A549 (cell line): ENCODE data around the gene TGIF1. TPM values are rescaled to one million over a fixed set of nuclear protein-coding genes. Genes with fewer than 3 reads are reported as not detected.
A peak's percentile ranks its signal among the peaks of the same experiment; 100 is the strongest.

Experiments
- ATAC-seq, 2 experiments: fragments of 200-7000 bp in 1 of 2; fragments of >200 bp in 1 of 2; cut with Nextera tagmentation in 1 of 2; cut with Tn5 transposase in 1 of 2; 3 replicates each; pipeline versions ENCODE4 v1.8.0 to v1.9.1; 2018 to 2020; ENCODE audit warnings: mild to moderate bottlenecking in 1 of 2, moderate library complexity in 1 of 2
- CTCF ChIA-PET: fragments of 300-600 bp; sonication (Branson Sonifier 250); formaldehyde crosslinking; extraction: SDS; loops from one replicate; lab custom pipeline; 2021; ENCODE audit warnings: antibody characterized with exemption, inconsistent platforms; lab: Yijun Ruan, JAX
- POLR2A ChIA-PET: fragments of 350-600 bp; formaldehyde crosslinking; extraction: SDS; loops from one replicate; lab custom pipeline; 2021; ENCODE audit warnings: antibody characterized with exemption, inconsistent platforms; lab: Yijun Ruan, JAX
- DNase-seq, 2 experiments: peaks; one replicate each; pipeline versions ENCODE4 v3.0.0 to v3.0.0-alpha.2; 2011 to 2016; ENCODE audit warnings: low read depth in 1 of 2, low spot score in 1 of 2
- FAIRE-seq: peaks from 2 replicates; lab custom pipeline; 2011; peaks lifted over from hg19 to GRCh38; lab: Jason Lieb, UNC
- H3K27ac ChIP-seq, 2 experiments: fragments of >200 bp; sonication (Bioruptor Twin); formaldehyde crosslinking; 3 replicates each; pipeline ENCODE4 v1.5.1; 2016 to 2017
- H3K4me1 ChIP-seq: fragments of >200 bp; sonication (Bioruptor Twin); formaldehyde crosslinking; 3 replicates; pipeline ENCODE4 v1.6.1; 2016
- H3K4me2 ChIP-seq: fragments of >200 bp; sonication (Bioruptor Twin); formaldehyde crosslinking; 3 replicates; pipeline ENCODE4 v1.6.1; 2016
- H3K4me3 ChIP-seq: fragments of >200 bp; sonication (Bioruptor Twin); formaldehyde crosslinking; 3 replicates; pipeline ENCODE4 v1.5.1; 2016
- H3K9me3 ChIP-seq: fragments of >200 bp; sonication (Bioruptor Twin); formaldehyde crosslinking; 3 replicates; pipeline ENCODE4 v1.6.1; 2016
- CHD2 ChIP-seq: fragments of 150-350 bp; IDR thresholded peaks from 2 replicates; pipeline ENCODE4 v1.6.1; 2014; ENCODE audit warnings: low read length; ENCODE audit not compliant: partially characterized antibody
- ELK1 ChIP-seq: fragments of 150-350 bp; IDR thresholded peaks from 2 replicates; pipeline ENCODE4 v1.6.1; 2014; ENCODE audit warnings: low read depth, mild to moderate bottlenecking, low read length
- EP300 ChIP-seq, 2 experiments: fragments of >200 bp; sonication (Bioruptor Twin); formaldehyde crosslinking; IDR thresholded peaks; 2 replicates in 1 of 2; 3 replicates in 1 of 2; pipeline ENCODE4 v1.6.1; 2016 to 2017
- ESRRA ChIP-seq: fragments of 150-350 bp; IDR thresholded peaks from 2 replicates; pipeline ENCODE4 v1.6.1; 2014; ENCODE audit warnings: mild to moderate bottlenecking, low read length, borderline replicate concordance
- HEYL ChIP-seq: fragments of 250-450 bp; sonication (Bioruptor Pico); IDR thresholded peaks from 2 replicates; pipeline ENCODE4 v1.8.0; 2021; ENCODE audit warnings: mild to moderate bottlenecking, moderate library complexity
- HOXA7 ChIP-seq: fragments of 250-450 bp; sonication (Bioruptor Pico); IDR thresholded peaks from 2 replicates; pipeline ENCODE4 v1.5.0; 2020; ENCODE audit warnings: mild to moderate bottlenecking, moderate library complexity
- HOXB5 ChIP-seq: fragments of 250-450 bp; sonication (Bioruptor Pico); IDR thresholded peaks from 2 replicates; pipeline ENCODE4 v1.5.0; 2020; ENCODE audit warnings: mild to moderate bottlenecking, moderate library complexity
- JUN ChIP-seq, 2 experiments: fragments of >200 bp; sonication (Bioruptor Twin); formaldehyde crosslinking; IDR thresholded peaks; 2 replicates in 1 of 2; 3 replicates in 1 of 2; pipeline ENCODE4 v1.6.1; 2016 to 2017
- KDM1A ChIP-seq: fragments of 200-600 bp; sonication (generic); IDR thresholded peaks from 2 replicates; pipeline ENCODE4 v1.6.1; 2016; ENCODE audit warnings: low read depth, mild to moderate bottlenecking
- PHF8 ChIP-seq: fragments of 200-600 bp; sonication (generic); IDR thresholded peaks from 2 replicates; pipeline ENCODE4 v1.6.1; 2016; ENCODE audit warnings: low read depth, mild to moderate bottlenecking, antibody characterized with exemption, moderate library complexity, borderline replicate concordance
- RARB ChIP-seq: fragments of 250-450 bp; sonication (Bioruptor Pico); IDR thresholded peaks from 2 replicates; pipeline ENCODE4 v1.8.0; 2021; ENCODE audit warnings: mild to moderate bottlenecking, moderate library complexity
- RFX5 ChIP-seq: fragments of 450-650 bp; IDR thresholded peaks from 2 replicates; pipeline ENCODE4 v1.7.1; 2014; ENCODE audit warnings: antibody characterized with exemption, mild to moderate bottlenecking, moderate library complexity
- TP53 ChIP-seq: fragments of 250-450 bp; sonication (Bioruptor Pico); IDR thresholded peaks from 2 replicates; pipeline ENCODE4 v1.5.0; 2021; ENCODE audit warnings: mild to moderate bottlenecking, moderate library complexity
- USF2 ChIP-seq: fragments of 450-650 bp; IDR thresholded peaks from 2 replicates; pipeline ENCODE4 v1.6.1; 2014; ENCODE audit warnings: antibody characterized with exemption
- ZFP36 ChIP-seq: fragments of 450-650 bp; IDR thresholded peaks from 2 replicates; pipeline ENCODE4 v1.6.1; 2014; ENCODE audit warnings: borderline replicate concordance; ENCODE audit not compliant: partially characterized antibody
- ZNF302 ChIP-seq: fragments of 250-450 bp; sonication (Bioruptor Pico); IDR thresholded peaks from 2 replicates; pipeline ENCODE4 v1.9.0; 2021; ENCODE audit warnings: inconsistent platforms, mild to moderate bottlenecking, moderate library complexity
- WGBS: methylation state at CpG from one replicate; pipeline ENCODE4 v1.1.6; 2017; ENCODE audit errors: missing lambda C conversion rate; 5-methylcytosine and 5-hydroxymethylcytosine counted together
- polyA plus RNA-seq, 4 experiments: library from polyadenylated mRNA; depleted of rRNA in 3 of 4; stranded (reverse); fragments of >200 nt; fragmentation: RNase III in 1 of 4; extraction: RNeasy Plus Mini Kit Qiagen cat#74134 plus additional on column Dnase treatment in 1 of 4; gene quantifications; 2 replicates in 3 of 4; 3 replicates in 1 of 4; pipeline ENCODE4 v1.2.3, GENCODE V29; 2011 to 2017

The TGIF1 gene
- polyA plus RNA-seq, 2 of the 4 experiments (the other 2 are of a cell fraction) = 160 to 174 TPM

GRCh38 chr18:3460823-3461398 lies 10.9 kb downstream of the TGIF1 start:
- Histone ChIP-seq H3K4me3 (no peak overlapping the region), H3K4me1 (peaks cover 61% of the 10 kb centered on the region), H3K27ac (peak overlapping the region; percentile 84 to 98), H3K4me2 (peak overlapping the region; percentile 98; the same call in 2 of the 3 replicates), H3K9me3 (peaks cover 8% of the 10 kb centered on the region; the same call in 1 of the 3 replicates)
- FAIRE-seq (no peak), ATAC-seq (no peak), DNase-seq (no peak)
- TF ChIP-seq USF2 (no peak), JUN (IDR thresholded peaks at IDR 0.05) (0 out of 5 replicates have a peak, but pooled peaks of 1 of the 2 experiments have one; percentile 31)
- 92% methylated on average over 4 of the region's 4 CpGs for WGBS
- ChIA-PET POLR2A (interaction anchor here (0.6 to 11.5 kb wide), 2 partner anchors 8 to 134 kb away, joined by 4 to 146 read pairs; no protein-coding TSS in a partner anchor), CTCF (interaction anchor here (2.5 to 11.1 kb wide), 3 partner anchors 125 to 205 kb away, joined by 12 to 109 read pairs (median 40); no protein-coding TSS in a partner anchor)

- WGBS = 87% methylated on average over 5 of the region's 5 CpGs
- no peak for DNase-seq
- ChIA-PET POLR2A (interaction anchor here (1.6 to 11.5 kb wide), 2 partner anchors 133 to 204 kb away, joined by 4 to 146 read pairs; no protein-coding TSS in a partner anchor), CTCF (interaction anchor here (0.7 to 11.1 kb wide), 3 partner anchors 9 to 205 kb away, joined by 3 to 109 read pairs (median 12); no protein-coding TSS in a partner anchor)
- Histone ChIP-seq H3K4me2 (0 out of 3 replicates have a peak overlapping the region, but pooled peaks have one; percentile 4), H3K9me3 (peaks cover 8% of the 10 kb centered on the region; the same call in 1 of the 3 replicates), H3K4me3 (no peak overlapping the region), H3K4me1 (peaks cover 69% of the 10 kb centered on the region), H3K27ac (peak overlapping the region; percentile 75 to 98)
- no peak for ATAC-seq
- no peak for TF ChIP-seq HEYL (CRISPR knock-in tag)
- TF ChIP-seq HOXA7 (CRISPR knock-in tag) = no peak
- no peak for TF ChIP-seq ZNF302 (CRISPR knock-in tag)
- TF ChIP-seq RARB (CRISPR knock-in tag) = no peak
- TF ChIP-seq CHD2 = no peak
- no peak for TF ChIP-seq EP300 (IDR thresholded peaks at IDR 0.05)
- no peak for TF ChIP-seq TP53 (CRISPR knock-in tag)
- FAIRE-seq = no peak
Observed at GRCh38 chr18:3461704-3462103, 11.7 kb downstream of the TGIF1 start.

- Histone ChIP-seq H3K9me3 (peaks cover 8% of the 10 kb centered on the region; the same call in 1 of the 3 replicates), H3K4me2 (no peak overlapping the region), H3K4me1 (peaks cover 63% of the 10 kb centered on the region), H3K4me3 (no peak overlapping the region), H3K27ac (peak overlapping the region; percentile 75 to 98; a peak in 5 of 6 replicates)
- ChIA-PET CTCF (interaction anchor here (1.2 to 1.6 kb wide), 2 partner anchors 12 to 123 kb away, joined by 5 to 11 read pairs; no protein-coding TSS in a partner anchor), POLR2A (interaction anchor here (1.6 to 11.5 kb wide), 2 partner anchors 131 to 203 kb away, joined by 4 to 146 read pairs; no protein-coding TSS in a partner anchor)
- ATAC-seq (no peak), FAIRE-seq (no peak), DNase-seq (no peak)
- TF ChIP-seq PHF8 (no peak), USF2 (no peak), RFX5 (no peak), HOXA7 (CRISPR knock-in tag) (0 out of 2 replicates have a peak, but pooled peaks have one; percentile 60)
- WGBS = 48% methylated on average over 2 of the region's 2 CpGs
Observed at GRCh38 chr18:3463051-3463450, 13.1 kb downstream of the TGIF1 start.

GRCh38 chr18:3466045-3466444 lies 16.1 kb downstream of the TGIF1 start:
- WGBS = 65% methylated on average over 5 of the region's 5 CpGs
- Histone ChIP-seq H3K4me1 (peaks cover 49% of the 10 kb centered on the region), H3K27ac (peak overlapping the region; percentile 55 to 63), H3K4me3 (no peak overlapping the region), H3K9me3 (peaks cover 5% of the 10 kb centered on the region; the same call in 1 of the 3 replicates), H3K4me2 (peak overlapping the region; percentile 54)
- TF ChIP-seq ELK1 (no peak), KDM1A (no peak), JUN (IDR thresholded peaks at IDR 0.05) (no peak), CHD2 (no peak), HOXB5 (CRISPR knock-in tag) (no peak), ESRRA (no peak), ZNF302 (CRISPR knock-in tag) (no peak), ZFP36 (no peak)
- ATAC-seq = peak; percentile 12 to 59; a peak in 4 of 6 replicates
- no peak for FAIRE-seq
- CTCF ChIA-PET = interaction anchor here (0.6 to 3.3 kb wide), 7 partner anchors 11 to 200 kb away, joined by 3 to 20 read pairs (median 7); no protein-coding TSS in a partner anchor
- DNase-seq = peak in 1 of 2 experiments; percentile 66
- POLR2A ChIA-PET = interaction anchor here (0.6 to 2.0 kb wide), 5 partner anchors 12 to 187 kb away, joined by 4 to 13 read pairs (median 5); no protein-coding TSS in a partner anchor
